Measurements from ENCODE around the gene SERPINE1.
"Not testable (repeated sequence)": the region's sequence is repeated elsewhere in the genome, so short reads cannot be mapped to it uniquely, and the experiment has no call there.

DNA sequence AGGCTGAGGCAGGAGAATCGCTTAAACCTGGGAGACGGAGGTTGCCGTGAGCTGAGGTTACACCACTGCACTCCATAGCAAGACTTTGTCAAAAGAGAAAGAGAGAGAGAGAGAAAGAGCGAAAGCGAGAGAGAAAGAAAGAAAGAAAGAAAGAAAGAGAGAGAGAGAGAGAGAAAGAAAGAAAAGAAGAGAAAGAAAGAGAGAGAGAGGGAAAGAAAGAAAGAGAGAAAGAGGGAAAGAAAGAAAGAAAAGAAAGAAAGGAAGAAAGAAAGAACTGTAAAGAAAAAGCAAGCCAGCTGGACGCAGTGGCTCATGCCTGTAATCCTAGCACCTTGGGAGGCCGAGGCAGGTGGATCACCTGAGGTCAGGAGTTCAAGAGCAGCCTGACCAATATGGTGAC is 13.8 kb upstream of the SERPINE1 start:
- TF ChIP-seq TCF7L2 (IDR thresholded peaks at IDR 0.05; ENCODE audit: low read depth, low read length); POLR2AphosphoS5 (IDR thresholded peaks at IDR 0.05; ENCODE audit: low read depth, low read length); SIN3A (IDR thresholded peaks at IDR 0.05; ENCODE audit: borderline replicate concordance, insufficient read depth, low read depth, low read length): not testable (repeated sequence)
- TF ChIP-seq, protein P1, sequence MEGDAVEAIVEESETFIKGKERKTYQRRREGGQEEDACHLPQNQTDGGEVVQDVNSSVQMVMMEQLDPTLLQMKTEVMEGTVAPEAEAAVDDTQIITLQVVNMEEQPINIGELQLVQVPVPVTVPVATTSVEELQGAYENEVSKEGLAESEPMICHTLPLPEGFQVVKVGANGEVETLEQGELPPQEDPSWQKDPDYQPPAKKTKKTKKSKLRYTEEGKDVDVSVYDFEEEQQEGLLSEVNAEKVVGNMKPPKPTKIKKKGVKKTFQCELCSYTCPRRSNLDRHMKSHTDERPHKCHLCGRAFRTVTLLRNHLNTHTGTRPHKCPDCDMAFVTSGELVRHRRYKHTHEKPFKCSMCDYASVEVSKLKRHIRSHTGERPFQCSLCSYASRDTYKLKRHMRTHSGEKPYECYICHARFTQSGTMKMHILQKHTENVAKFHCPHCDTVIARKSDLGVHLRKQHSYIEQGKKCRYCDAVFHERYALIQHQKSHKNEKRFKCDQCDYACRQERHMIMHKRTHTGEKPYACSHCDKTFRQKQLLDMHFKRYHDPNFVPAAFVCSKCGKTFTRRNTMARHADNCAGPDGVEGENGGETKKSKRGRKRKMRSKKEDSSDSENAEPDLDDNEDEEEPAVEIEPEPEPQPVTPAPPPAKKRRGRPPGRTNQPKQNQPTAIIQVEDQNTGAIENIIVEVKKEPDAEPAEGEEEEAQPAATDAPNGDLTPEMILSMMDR (IDR thresholded peaks at IDR 0.05): not testable (repeated sequence)
- TF ChIP-seq, protein P2, sequence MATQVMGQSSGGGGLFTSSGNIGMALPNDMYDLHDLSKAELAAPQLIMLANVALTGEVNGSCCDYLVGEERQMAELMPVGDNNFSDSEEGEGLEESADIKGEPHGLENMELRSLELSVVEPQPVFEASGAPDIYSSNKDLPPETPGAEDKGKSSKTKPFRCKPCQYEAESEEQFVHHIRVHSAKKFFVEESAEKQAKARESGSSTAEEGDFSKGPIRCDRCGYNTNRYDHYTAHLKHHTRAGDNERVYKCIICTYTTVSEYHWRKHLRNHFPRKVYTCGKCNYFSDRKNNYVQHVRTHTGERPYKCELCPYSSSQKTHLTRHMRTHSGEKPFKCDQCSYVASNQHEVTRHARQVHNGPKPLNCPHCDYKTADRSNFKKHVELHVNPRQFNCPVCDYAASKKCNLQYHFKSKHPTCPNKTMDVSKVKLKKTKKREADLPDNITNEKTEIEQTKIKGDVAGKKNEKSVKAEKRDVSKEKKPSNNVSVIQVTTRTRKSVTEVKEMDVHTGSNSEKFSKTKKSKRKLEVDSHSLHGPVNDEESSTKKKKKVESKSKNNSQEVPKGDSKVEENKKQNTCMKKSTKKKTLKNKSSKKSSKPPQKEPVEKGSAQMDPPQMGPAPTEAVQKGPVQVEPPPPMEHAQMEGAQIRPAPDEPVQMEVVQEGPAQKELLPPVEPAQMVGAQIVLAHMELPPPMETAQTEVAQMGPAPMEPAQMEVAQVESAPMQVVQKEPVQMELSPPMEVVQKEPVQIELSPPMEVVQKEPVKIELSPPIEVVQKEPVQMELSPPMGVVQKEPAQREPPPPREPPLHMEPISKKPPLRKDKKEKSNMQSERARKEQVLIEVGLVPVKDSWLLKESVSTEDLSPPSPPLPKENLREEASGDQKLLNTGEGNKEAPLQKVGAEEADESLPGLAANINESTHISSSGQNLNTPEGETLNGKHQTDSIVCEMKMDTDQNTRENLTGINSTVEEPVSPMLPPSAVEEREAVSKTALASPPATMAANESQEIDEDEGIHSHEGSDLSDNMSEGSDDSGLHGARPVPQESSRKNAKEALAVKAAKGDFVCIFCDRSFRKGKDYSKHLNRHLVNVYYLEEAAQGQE (IDR thresholded peaks at IDR 0.05; ENCODE audit: insufficient read depth in 1 of 2, low read depth in 2 of 2, low read length in 1 of 2): not testable (repeated sequence)
